Limb (tissue), 2 donors: ENCODE results near the gene LRRC72.

Experiments
- DNase-seq, 2 donors: peaks; one replicate each; pipeline ENCODE4 v3.0.0-alpha.2; 2016; ENCODE audit errors: extremely low spot score in 2 of 2

LRRC72 gene

GRCh38 chr7:16626388-16626787 lies 99.8 kb downstream of the LRRC72 start:
- DNase-seq, result no peak

- DNase-seq, result no peak
These were observed 100.6 kb downstream of the LRRC72 start for GRCh38 chr7:16627236-16627635.

GRCh38 chr7:16630654-16631053 lies 104.0 kb downstream of the LRRC72 start:
- no peak for DNase-seq
